ENCODE results near the gene CEP95.

DNA sequence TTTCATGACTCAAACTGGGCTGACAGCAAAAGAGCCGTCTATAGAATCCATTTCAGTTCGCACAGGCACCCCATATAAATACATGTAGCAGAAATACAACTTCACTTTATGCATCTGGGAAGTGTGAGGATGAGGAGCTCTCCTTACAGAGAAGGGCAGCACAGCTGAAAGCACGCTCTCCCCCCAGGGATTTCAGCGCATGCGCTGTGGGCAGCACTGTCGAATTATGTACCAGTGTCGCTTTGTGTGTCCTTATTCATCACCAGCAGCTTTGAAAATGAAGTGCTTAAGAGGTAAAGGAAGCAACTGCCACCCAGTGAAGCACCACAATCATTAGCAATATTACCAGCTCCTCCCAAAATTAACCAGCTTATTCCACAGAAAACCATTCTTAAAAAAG is 39.9 kb downstream of the CEP95 start:
- no peak for TF ChIP-seq CTCF (IDR thresholded peaks at IDR 0.05)
- no peak for TF ChIP-seq POLR2A (IDR thresholded peaks at IDR 0.05)

Measured in vagina (tissue), 2 donors.